HG02840 (cell line): Measurements from ENCODE around the gene MFSD8.
"Not testable (repeated sequence)": the region's sequence is repeated elsewhere in the genome, so short reads cannot be mapped to it uniquely, and the experiment has no call there.

Source experiments
- ATAC-seq: cut with Tn5 transposase; IDR thresholded peaks from one replicate; pipeline ENCODE4 v1.9.1; 2021; ENCODE audit warnings: mild to moderate bottlenecking, moderate library complexity, moderate number of reproducible peaks; ENCODE audit not compliant: unreplicated experiment, low FRiP score

MFSD8 gene

GRCh38 chr4:127965062-127965802 is at the start of gene MFSD8, which contains the start of gene ABHD18:
MFSD8 (minus strand) TSS chr4:127965173; CDS start chr4:127965133, 40 bp downstream.
ABHD18 (plus strand) TSS chr4:127965406; CDS start chr4:127982956, 17,550 bp downstream.
- peak; percentile 98 for ATAC-seq

- ATAC-seq: no peak
Observed at GRCh38 chr4:128009428-128009827, 44.5 kb upstream of the MFSD8 start.

GRCh38 chr4:128006592-128006991 is 41.6 kb upstream of the MFSD8 start:
- ATAC-seq: no peak

GRCh38 chr4:127997534-127998388 is 32.8 kb upstream of the MFSD8 start:
- peak; percentile 99 for ATAC-seq

GRCh38 chr4:127996521-127996920 is 31.5 kb upstream of the MFSD8 start:
- not testable (repeated sequence) for ATAC-seq

GRCh38 chr4:127995776-127996175 is 30.8 kb upstream of the MFSD8 start:
- ATAC-seq: no peak

GRCh38 chr4:127993151-127993550 is 28.2 kb upstream of the MFSD8 start:
- no peak for ATAC-seq

GRCh38 chr4:127988638-127989037 is 23.7 kb upstream of the MFSD8 start:
- ATAC-seq: no peak

- no peak for ATAC-seq
Observed at GRCh38 chr4:127985989-127986388, 21.0 kb upstream of the MFSD8 start.

- no peak for ATAC-seq
Observed at GRCh38 chr4:127982445-127982844, 17.5 kb upstream of the MFSD8 start.

GRCh38 chr4:127978930-127979329 is 14.0 kb upstream of the MFSD8 start:
- ATAC-seq: no peak

GRCh38 chr4:127975121-127975770 is 10.3 kb upstream of the MFSD8 start:
- ATAC-seq: no peak

- not testable (repeated sequence) for ATAC-seq
Observed at GRCh38 chr4:127970925-127971324, 6.0 kb upstream of the MFSD8 start.

- ATAC-seq: no peak
Observed at GRCh38 chr4:127968586-127968985, 3.6 kb upstream of the MFSD8 start.

GRCh38 chr4:127967141-127967775 is 2.3 kb upstream of the MFSD8 start:
- no peak for ATAC-seq

- ATAC-seq: peak; percentile 18
Observed at GRCh38 chr4:127965803-127966175, 816 bp upstream of the MFSD8 start.

- ATAC-seq: peak; percentile 26
Observed at GRCh38 chr4:127964426-127965061, 429 bp downstream of the MFSD8 start.

GRCh38 chr4:127963633-127964398 is 1.2 kb downstream of the MFSD8 start:
- not testable (repeated sequence) for ATAC-seq

- ATAC-seq: no peak
Observed at GRCh38 chr4:127959794-127960193, 5.2 kb downstream of the MFSD8 start.
